Endothelial cell of umbilical vein (primary cell): ENCODE data around the gene CHN2.

Experiments
- CTCF ChIP-seq, 2 donors: IDR thresholded peaks; 1 replicate in 1 of 2; 2 replicates in 1 of 2; pipeline ENCODE4 v1.5.1; 2011; ENCODE audit warnings: low read length in 2 of 2, mild to moderate bottlenecking in 2 of 2, moderate library complexity in 2 of 2, control low read depth in 1 of 2, inconsistent platforms in 1 of 2, low read depth in 1 of 2; ENCODE audit not compliant: insufficient read depth in 1 of 2; ENCODE audit errors: extremely low read depth in 1 of 2
- EZH2 ChIP-seq: IDR thresholded peaks from 2 replicates; pipeline ENCODE4 v1.6.1; 2012; ENCODE audit warnings: borderline replicate concordance, low read depth, mild to moderate bottlenecking, moderate library complexity, low read length, inconsistent platforms; ENCODE audit not compliant: severe bottlenecking
- FOS ChIP-seq: IDR thresholded peaks from 2 replicates; pipeline ENCODE4 v1.6.1; 2011; ENCODE audit warnings: mild to moderate bottlenecking, low read length, moderate library complexity, borderline replicate concordance; ENCODE audit not compliant: insufficient read depth
- GATA2 ChIP-seq: IDR thresholded peaks from 2 replicates; pipeline ENCODE4 v1.7.0; 2011; ENCODE audit warnings: low read depth, mild to moderate bottlenecking, moderate library complexity, mixed read lengths, low read length; ENCODE audit not compliant: insufficient read length, insufficient read depth
- MAX ChIP-seq: IDR thresholded peaks from 2 replicates; pipeline ENCODE4 v1.6.1; 2011; ENCODE audit not compliant: insufficient read depth, insufficient read length
- MYC ChIP-seq: IDR thresholded peaks from one replicate; pipeline ENCODE4 v1.6.1; 2011; ENCODE audit warnings: mild to moderate bottlenecking, low read depth, low read length
- POLR2A ChIP-seq: IDR thresholded peaks from 2 replicates; pipeline ENCODE4 v1.6.1; 2012; ENCODE audit warnings: low read depth, mild to moderate bottlenecking, control low read depth, low read length
- POLR2AphosphoS5 ChIP-seq: IDR thresholded peaks from 2 replicates; pipeline ENCODE4 v1.6.1; 2012; ENCODE audit warnings: low read depth, mild to moderate bottlenecking, control low read depth, low read length, moderate library complexity; ENCODE audit not compliant: insufficient read depth

- TF ChIP-seq CTCF (IDR thresholded peaks at IDR 0.05; ENCODE audit: extremely low read depth in 1 of 2, insufficient read depth in 1 of 2, low read depth in 1 of 2, low read length in 2 of 2) (no peak), POLR2A (no peak), MAX (no peak), EZH2 (no peak), POLR2AphosphoS5 (no peak), MYC (no peak), GATA2 (no peak), FOS (no peak)
Measured at GRCh38 chr7:29335188-29336083, 140.9 kb downstream of the CHN2 start.
